Measurements from ENCODE around the gene CTSA. TPM values are rescaled to one million over a fixed set of nuclear protein-coding genes. Genes with fewer than 3 reads are reported as not detected.

CTSA gene
- total RNA-seq, 3 donors from 2014 or later, result 42.0 to 136 (median 55.6) TPM

- H3K4me1 ChIP-seq, result peaks cover 0 to 7% of the 10 kb centered on the region in 2 donors
- TF ChIP-seq POLR2AphosphoS5 (IDR thresholded peaks at IDR 0.05), result no peak
- TF ChIP-seq CTCF (IDR thresholded peaks at IDR 0.05), result no peak
- TF ChIP-seq POLR2A (IDR thresholded peaks at IDR 0.05), result no peak
- intact Hi-C loops (cut with DNase I; ENCODE audit: low total_unique reads), result no loop called here
- DNase-seq (ENCODE audit: low spot score in 2 of 2), result no peak
- no peak overlapping the region for H3K4me3 ChIP-seq
- no peaks in the 10 kb centered on the region for H3K36me3 ChIP-seq
- H3K9me3 ChIP-seq, result no peaks in the 10 kb centered on the region
- no peaks in the 10 kb centered on the region for H3K27me3 ChIP-seq
- H3K27ac ChIP-seq, result peak overlapping the region in 1 of 2 donors; percentile 87
Measured at GRCh38 chr20:45921337-45922189, 30.4 kb downstream of the CTSA start.

GRCh38 chr20:45924391-45925261 lies 33.5 kb downstream of the CTSA start:
- TF ChIP-seq CTCF (IDR thresholded peaks at IDR 0.05) (no peak), POLR2AphosphoS5 (IDR thresholded peaks at IDR 0.05) (no peak), POLR2A (IDR thresholded peaks at IDR 0.05) (no peak)
- H3K36me3 ChIP-seq, result no peaks in the 10 kb centered on the region
- peak overlapping the region; percentile 54 to 86 for H3K27ac ChIP-seq
- H3K4me3 ChIP-seq, result peak overlapping the region in 2 of 3 donors; percentile 16 to 39
- peaks cover 0 to 7% of the 10 kb centered on the region in 2 donors for H3K4me1 ChIP-seq
- intact Hi-C loops (cut with DNase I; ENCODE audit: low total_unique reads), result no loop called here
- no peaks in the 10 kb centered on the region for H3K9me3 ChIP-seq
- DNase-seq (ENCODE audit: low spot score in 2 of 2), result no peak
- no peaks in the 10 kb centered on the region for H3K27me3 ChIP-seq

DNA sequence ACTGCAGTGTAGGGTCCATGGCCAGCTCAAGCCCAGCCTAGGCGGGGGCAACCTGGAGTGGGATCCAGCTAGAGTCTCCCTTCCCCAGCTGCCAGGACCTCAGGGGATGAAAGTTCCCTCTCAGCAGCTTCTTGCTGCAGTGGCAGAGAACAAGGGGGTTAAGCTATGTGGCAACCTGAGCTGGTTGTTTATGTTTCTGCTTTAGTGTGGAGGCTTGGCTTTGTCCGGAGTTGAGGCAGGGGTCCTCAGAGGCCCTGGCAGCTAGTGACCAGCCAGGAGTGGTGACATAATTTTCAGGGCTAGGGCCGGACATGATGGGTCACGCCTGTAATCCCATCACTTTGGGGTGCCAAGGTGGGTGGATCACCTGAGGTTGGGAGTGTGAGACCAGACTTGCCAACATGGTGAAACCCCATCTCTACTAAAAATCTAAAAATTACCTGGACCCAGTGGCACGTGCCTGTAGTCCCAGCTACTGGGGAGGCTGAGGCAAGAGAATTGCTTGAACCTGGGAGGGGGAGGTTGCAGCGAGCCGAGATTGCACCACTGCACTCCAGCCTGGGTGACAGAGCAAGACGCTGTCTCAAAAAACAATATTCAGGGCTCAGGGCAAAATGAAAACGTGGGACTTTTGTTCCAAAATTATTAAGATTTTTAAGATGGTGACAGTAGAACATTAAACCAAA lies 34.8 kb downstream of the CTSA start:
- H3K27me3 ChIP-seq, result no peaks in the 10 kb centered on the region
- TF ChIP-seq POLR2AphosphoS5 (IDR thresholded peaks at IDR 0.05), result no peak
- no peak for TF ChIP-seq CTCF (IDR thresholded peaks at IDR 0.05)
- TF ChIP-seq POLR2A (IDR thresholded peaks at IDR 0.05), result no peak
- intact Hi-C loops (cut with DNase I; ENCODE audit: low total_unique reads), result no loop called here
- peak overlapping the region; percentile 7 to 86 for H3K27ac ChIP-seq
- no peak overlapping the region for H3K4me3 ChIP-seq
- H3K4me1 ChIP-seq, result peaks cover 0 to 3% of the 10 kb centered on the region in 2 donors
- no peak for DNase-seq (ENCODE audit: low spot score in 2 of 2)
- no peaks in the 10 kb centered on the region for H3K36me3 ChIP-seq
- no peaks in the 10 kb centered on the region for H3K9me3 ChIP-seq

DNA sequence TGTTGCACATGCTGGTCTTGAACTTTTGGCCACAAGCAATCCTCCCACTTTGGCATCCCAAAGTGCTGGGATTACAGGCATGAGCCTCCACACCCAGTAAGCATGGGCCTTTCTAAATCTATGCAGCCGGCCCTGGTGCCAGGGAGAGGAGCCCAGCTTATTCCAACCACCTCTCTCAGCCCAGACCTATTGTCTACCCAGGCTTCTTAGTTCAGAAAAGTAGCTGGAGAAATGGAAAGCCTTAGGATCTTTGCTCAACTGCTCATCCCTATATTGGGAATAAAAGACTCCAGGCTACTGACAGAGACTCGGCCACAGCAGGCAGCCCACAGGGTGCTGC lies 35.6 kb downstream of the CTSA start:
- no peaks in the 10 kb centered on the region for H3K9me3 ChIP-seq
- H3K27ac ChIP-seq, result no peak overlapping the region
- intact Hi-C loops (cut with DNase I; ENCODE audit: low total_unique reads), result no loop called here

More for the DNA sequence above, 35.6 kb downstream of the CTSA start:
- DNase-seq (ENCODE audit: low spot score in 2 of 2), result no peak
- TF ChIP-seq POLR2AphosphoS5 (IDR thresholded peaks at IDR 0.05) (no peak), CTCF (IDR thresholded peaks at IDR 0.05) (no peak), POLR2A (IDR thresholded peaks at IDR 0.05) (no peak)
- no peak overlapping the region for H3K4me3 ChIP-seq
- no peaks in the 10 kb centered on the region for H3K27me3 ChIP-seq
- H3K36me3 ChIP-seq, result no peaks in the 10 kb centered on the region
- H3K4me1 ChIP-seq, result peaks cover 0 to 3% of the 10 kb centered on the region in 2 donors
